Measurements from ENCODE around the gene ICAM1.

The ICAM1 gene

DNA sequence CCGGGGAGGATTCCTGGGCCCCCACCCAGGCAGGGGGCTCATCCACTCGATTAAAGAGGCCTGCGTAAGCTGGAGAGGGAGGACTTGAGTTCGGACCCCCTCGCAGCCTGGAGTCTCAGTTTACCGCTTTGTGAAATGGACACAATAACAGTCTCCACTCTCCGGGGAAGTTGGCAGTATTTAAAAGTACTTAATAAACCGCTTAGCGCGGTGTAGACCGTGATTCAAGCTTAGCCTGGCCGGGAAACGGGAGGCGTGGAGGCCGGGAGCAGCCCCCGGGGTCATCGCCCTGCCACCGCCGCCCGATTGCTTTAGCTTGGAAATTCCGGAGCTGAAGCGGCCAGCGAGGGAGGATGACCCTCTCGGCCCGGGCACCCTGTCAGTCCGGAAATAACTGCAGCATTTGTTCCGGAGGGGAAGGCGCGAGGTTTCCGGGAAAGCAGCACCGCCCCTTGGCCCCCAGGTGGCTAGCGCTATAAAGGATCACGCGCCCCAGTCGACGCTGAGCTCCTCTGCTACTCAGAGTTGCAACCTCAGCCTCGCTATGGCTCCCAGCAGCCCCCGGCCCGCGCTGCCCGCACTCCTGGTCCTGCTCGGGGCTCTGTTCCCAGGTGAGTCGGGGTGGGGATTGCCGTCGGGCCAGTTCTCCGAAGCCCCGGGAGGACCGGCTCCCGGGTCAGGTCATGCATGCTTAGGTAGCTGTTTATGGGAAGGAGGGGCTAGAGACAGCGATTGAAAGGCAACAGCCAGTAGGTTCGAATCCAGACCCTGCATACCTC lies at the start of gene ICAM1:
Gene ICAM1, plus strand, starts transcription at position 505 of the 779 bp plus-strand sequence. Its CDS starts 40 bp downstream, at position 545.
- TF ChIP-seq, protein P1, sequence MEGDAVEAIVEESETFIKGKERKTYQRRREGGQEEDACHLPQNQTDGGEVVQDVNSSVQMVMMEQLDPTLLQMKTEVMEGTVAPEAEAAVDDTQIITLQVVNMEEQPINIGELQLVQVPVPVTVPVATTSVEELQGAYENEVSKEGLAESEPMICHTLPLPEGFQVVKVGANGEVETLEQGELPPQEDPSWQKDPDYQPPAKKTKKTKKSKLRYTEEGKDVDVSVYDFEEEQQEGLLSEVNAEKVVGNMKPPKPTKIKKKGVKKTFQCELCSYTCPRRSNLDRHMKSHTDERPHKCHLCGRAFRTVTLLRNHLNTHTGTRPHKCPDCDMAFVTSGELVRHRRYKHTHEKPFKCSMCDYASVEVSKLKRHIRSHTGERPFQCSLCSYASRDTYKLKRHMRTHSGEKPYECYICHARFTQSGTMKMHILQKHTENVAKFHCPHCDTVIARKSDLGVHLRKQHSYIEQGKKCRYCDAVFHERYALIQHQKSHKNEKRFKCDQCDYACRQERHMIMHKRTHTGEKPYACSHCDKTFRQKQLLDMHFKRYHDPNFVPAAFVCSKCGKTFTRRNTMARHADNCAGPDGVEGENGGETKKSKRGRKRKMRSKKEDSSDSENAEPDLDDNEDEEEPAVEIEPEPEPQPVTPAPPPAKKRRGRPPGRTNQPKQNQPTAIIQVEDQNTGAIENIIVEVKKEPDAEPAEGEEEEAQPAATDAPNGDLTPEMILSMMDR (IDR thresholded peaks at IDR 0.05; ENCODE audit: low read depth, low read length, missing control alignments), result no peak
- DNase-seq (ENCODE audit: extremely low read depth, low read depth), result no peak
- H3K4me3 ChIP-seq (replicated peaks; ENCODE audit: low read depth, low read length), result peak within 1 kb of the TSS; percentile 32

DNA sequence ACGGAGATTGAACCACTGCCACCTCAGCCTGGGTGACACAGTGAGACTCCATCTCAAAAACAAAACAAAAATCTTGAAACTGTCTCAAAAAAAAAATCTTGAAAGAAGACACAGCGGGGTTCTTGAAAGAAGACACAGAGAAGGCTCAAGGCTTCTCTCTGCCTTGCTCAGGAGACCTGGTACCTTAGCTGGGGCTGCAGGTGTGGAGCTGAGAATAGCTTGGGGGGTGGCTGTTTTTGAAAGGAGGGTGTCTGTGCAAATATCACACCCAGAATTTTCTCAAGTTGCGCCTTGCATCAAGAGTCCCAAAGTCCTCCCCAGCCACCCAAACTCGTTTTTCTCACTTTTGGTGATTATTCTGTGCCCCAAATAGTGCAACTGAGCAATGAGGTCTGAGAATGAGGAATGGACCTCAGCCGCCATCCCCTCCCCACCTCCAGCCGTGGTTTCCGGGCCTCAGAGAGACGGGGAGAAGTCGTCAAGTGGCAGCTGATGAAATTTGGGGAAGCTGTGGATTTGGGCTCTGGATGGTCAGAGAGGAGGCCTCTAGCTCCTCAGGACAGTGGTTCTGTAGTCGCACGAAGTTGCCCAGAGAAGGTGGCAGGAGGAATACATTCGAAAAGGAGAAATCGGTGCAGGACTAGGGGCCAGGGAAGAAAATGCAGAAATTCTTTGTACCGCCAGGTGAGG lies 48.6 kb upstream of the ICAM1 start:
- no peak for DNase-seq (ENCODE audit: extremely low read depth, low read depth)
- no peak overlapping the region for H3K4me3 ChIP-seq (replicated peaks; ENCODE audit: low read depth, low read length)
- TF ChIP-seq, protein P1 (IDR thresholded peaks at IDR 0.05; ENCODE audit: low read depth, low read length, missing control alignments), result no peak

DNA sequence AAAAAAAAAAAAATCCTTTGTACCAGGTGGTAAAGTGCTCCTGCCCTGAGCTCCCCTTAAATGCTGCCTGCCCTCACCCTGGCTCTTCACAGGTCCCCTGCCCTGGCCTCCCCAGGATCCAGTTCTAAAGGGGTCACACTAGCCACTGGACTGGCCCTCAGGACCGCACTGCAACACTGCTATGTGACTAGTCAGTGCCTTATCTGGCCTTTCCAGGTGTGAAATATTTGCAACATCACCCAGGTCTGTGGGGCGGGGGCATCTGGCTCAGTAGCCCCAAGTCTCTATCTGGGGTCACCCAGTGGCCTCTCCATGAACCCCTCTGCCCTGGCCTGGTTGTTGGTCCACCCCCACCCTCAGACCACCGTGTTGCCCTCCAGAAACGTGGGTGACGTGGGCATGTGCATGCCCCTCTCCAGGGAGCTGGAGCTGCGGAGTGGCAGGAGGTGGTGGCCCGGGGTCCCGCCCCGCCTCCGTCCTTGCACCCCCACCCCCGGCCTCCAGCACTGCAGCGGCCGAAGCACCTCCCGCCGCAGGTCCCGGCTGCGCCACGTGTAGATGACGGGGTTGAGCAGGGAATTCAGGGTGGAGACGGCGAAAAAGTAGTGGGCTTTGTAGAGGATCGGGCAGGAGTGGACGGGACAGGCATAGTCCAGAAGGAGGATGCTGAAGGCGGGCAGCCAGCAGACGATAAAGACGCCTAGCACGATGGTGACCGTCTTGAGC lies 47.3 kb upstream of the ICAM1 start:
- no peak for DNase-seq (ENCODE audit: extremely low read depth, low read depth)
- TF ChIP-seq, protein P1 (IDR thresholded peaks at IDR 0.05; ENCODE audit: low read depth, low read length, missing control alignments), result no peak
- no peak overlapping the region for H3K4me3 ChIP-seq (replicated peaks; ENCODE audit: low read depth, low read length)

DNA sequence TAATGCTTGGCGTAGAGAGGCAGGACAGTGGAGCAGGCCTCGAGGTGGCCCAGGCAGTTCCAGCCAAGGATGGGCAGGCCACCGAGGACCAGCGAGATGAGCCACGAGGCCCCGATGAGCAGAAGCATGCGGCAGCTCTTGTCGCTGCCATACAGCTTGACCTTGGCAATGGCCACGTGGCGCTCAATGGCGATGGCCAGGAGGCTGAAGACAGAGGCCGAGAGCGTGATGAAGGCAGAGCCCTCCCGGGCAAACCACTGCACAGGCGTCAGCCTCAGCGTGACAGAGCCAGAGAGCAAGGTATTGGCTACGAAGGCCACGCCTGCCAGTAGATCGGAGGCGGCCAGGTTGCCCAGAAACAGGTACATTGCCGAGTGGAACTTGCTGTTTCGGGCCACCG lies 46.6 kb upstream of the ICAM1 start:
- TF ChIP-seq, protein P1 (IDR thresholded peaks at IDR 0.05; ENCODE audit: low read depth, low read length, missing control alignments), result no peak

GRCh38 chr19:10226021-10226375 lies 44.9 kb upstream of the ICAM1 start:
- DNase-seq (ENCODE audit: extremely low read depth, low read depth), result no peak
- TF ChIP-seq, protein P1 (IDR thresholded peaks at IDR 0.05; ENCODE audit: low read depth, low read length, missing control alignments), result no peak
- H3K4me3 ChIP-seq (replicated peaks; ENCODE audit: low read depth, low read length), result no peak overlapping the region

More for the DNA sequence above, 46.6 kb upstream of the ICAM1 start:
- no peak overlapping the region for H3K4me3 ChIP-seq (replicated peaks; ENCODE audit: low read depth, low read length)
- no peak for DNase-seq (ENCODE audit: extremely low read depth, low read depth)

- peak overlapping the region; percentile 37 for H3K4me3 ChIP-seq (replicated peaks; ENCODE audit: low read depth, low read length)
- peak; percentile 93 for DNase-seq (ENCODE audit: extremely low read depth, low read depth)
- TF ChIP-seq, protein P1 (IDR thresholded peaks at IDR 0.05; ENCODE audit: low read depth, low read length, missing control alignments), result no peak
These were observed 44.4 kb upstream of the ICAM1 start for GRCh38 chr19:10226376-10227025.

Data from HFF-Myc (cell line).